PC-3 (cell line): Measurements from ENCODE around the gene ARNT2. TPM values are rescaled to one million over a fixed set of nuclear protein-coding genes. Genes with fewer than 3 reads are reported as not detected.

Experiments used
- microRNA-seq: library from miRNA; unstranded; fragments of <30 nt; microRNA quantifications from one replicate; pipeline ENCODE4 v1.1.0, GENCODE V29; 2020; ENCODE audit not compliant: unreplicated experiment
- total RNA-seq: library from RNA; depleted of rRNA; stranded (reverse); fragments of >200 nt; gene quantifications from 2 replicates; pipeline ENCODE4 v1.2.3, GENCODE V29; 2014; rRNA removed

The ARNT2 gene
- total RNA-seq, 1 experiment from 2014 or later = 0.11 TPM

Small RNA genes lying within 50 kb of the gene (microRNA-seq; reads per million reads assigned to microRNA genes)
- gene MIR5572 = not detected

Other genes with a start within 250 kb of the ARNT2 start
- gene CTXND1, start 152.2 kb upstream of the ARNT2 start, total RNA-seq = not detected in 2 replicates